Raji (cell line): ENCODE measurements around the gene ZMAT1.
A peak's percentile ranks its signal among the peaks of the same experiment; 100 is the strongest.

Source experiments
- POLR2A ChIP-seq: IDR thresholded peaks from 2 replicates; pipeline ENCODE4 v1.6.1; 2011; ENCODE audit warnings: low read depth, low read length, control low read depth; ENCODE audit not compliant: insufficient read depth

Gene ZMAT1

DNA sequence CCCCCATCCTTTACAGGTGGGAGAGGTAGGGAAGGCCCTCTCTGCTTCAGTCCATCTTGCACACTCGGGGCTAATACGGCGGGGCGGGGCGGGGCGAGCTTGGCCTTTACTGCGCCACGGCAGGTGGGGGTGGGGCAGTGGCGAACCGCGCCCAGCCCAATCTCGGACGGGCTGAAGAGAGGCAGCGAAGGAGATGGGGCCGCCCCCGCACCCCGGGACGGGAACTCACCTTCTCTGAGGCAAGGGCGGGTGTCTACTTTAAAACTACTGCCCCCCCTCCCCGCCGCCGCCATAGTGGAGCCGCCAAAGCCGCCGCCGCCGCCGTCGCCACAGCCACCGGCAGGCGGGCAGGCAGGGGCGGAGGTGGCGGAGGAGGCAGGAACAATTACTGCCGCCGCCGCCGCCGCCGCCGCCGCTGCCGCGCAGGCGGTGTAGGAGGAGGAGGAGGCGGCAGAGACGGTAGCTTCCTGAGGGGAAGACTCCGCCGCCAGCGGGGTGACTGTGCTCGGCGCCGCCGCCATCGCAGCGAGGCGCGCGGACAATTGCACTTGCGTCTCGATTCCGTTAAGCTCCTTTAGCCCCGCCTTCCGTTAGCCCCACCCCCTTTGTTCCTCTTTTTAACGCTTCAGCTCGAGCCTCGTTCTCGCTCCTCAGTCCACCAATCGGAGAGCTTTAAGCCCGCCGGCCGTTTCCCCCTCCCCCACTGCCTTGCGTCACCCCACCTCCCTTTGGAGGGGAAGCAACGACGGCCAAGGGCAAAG, at the start of gene ZMAT1:
Gene ZMAT1, minus strand, starts transcription at position 540 of the 761 bp plus-strand sequence. Its CDS starts 19 bp downstream, at position 521.
- TF ChIP-seq POLR2A: peak; percentile 74

DNA sequence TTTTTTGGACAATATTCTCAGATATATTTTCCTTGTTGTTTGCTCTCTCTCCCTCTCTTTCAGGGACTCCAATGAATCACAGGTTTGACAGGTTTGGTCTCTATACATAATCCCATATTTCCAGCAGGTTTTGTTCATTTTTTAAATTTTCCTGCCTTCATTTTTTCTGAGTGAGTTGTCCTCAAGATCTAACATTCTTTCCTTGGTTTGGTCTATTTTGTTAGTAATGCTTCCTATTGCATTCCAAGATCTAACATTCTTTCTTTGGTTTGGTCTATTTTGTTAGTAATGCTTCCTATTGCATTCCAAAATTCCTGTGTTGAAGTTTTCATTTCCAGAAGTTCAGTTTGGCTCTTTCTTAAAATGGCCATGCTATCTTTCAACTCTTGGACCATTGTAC, 45.3 kb upstream of the ZMAT1 start:
- no peak for TF ChIP-seq POLR2A

DNA sequence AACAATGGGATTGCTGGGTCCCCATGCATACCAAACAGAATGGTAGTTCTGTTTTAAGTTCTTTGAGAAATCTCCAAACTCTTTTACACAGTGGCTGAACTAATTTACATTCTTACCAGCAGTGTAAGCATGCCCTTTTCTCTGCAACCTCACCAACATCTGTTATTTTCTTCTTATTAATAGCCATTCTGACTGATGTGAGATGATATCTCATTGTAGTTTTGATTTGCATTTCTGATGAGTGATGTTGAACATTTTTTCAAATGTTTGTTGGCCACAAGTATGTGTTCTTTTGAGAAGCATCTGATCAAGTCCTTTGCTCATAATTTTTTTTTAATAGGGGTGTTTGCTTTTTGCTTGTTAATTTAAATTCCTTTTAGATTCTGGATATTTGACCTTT, 41.2 kb upstream of the ZMAT1 start:
- no peak for TF ChIP-seq POLR2A

DNA sequence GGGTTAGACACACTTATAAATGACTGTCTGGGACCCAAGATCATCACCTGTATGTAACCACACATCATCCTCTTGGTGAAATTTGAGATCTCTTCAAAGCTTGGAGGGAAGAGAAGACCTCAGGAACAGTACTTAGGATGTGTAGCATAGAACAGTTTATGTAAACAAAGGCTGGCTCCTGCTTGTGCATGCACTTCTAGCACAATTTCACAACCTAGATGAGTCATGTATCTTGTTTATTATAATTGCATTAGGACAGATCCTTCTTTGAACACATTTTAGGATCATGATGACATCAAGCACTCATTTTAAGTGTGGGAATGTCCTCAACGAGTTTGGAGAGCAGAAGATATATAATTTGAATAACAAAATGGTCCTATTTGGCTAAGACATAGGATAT, 26.3 kb upstream of the ZMAT1 start:
- TF ChIP-seq POLR2A: no peak

DNA sequence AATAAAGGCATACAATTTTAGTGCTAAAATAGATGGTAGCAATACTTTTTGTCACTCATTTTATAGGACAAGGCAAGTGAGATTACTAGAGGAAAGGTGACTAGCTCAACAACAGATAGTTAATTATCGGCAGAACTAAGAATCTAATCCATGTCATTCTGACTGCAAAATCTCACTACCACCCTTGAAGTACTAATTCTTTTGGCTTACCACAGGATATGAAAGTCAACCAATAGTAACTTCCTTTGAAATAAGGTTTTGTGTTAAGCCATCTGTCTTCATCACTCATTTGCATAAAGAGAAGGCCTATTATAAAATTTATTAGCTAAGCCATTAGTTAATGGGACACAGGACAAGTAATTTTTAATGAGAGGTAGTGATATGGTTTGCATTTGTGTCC, 25.3 kb upstream of the ZMAT1 start:
- TF ChIP-seq POLR2A: no peak

DNA sequence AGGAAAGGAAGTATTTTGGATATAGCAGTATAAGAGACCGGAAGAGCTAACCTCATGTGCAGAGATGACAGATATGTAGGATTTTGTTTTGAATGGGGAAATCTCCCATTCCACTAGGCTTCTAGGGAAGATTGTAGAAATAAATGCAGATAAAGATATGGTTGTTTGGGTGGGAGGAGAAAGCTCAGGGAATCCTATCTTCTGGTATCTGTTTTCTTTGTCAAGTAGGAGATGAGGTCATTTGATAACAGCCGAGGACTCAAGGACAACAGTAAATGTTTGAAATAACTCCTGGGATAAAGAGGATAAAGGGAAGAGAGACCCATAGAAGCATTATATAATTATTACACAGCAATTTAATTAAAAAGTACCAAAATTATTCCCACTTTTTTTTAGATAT, 24.7 kb upstream of the ZMAT1 start:
- TF ChIP-seq POLR2A: no peak

DNA sequence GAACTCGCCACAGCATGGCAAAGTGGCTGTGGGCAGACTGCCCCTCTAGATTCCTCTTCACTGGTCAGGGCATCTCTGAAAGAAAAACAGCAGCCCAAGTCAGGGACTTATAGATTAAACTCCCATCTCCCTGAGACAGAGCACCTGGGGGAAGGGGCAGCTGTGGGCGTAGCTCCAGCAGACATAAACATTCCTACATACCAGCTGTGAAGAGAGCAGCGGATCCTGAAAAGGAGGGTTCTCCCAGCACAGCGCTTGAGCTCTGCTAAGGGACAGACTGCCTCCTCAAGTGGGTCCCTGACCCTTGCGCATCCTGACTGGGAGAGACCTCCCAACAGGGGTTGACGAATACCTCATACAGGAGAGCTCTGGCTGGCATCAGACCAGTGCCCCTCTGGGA, 18.8 kb upstream of the ZMAT1 start:
- TF ChIP-seq POLR2A: no peak

DNA sequence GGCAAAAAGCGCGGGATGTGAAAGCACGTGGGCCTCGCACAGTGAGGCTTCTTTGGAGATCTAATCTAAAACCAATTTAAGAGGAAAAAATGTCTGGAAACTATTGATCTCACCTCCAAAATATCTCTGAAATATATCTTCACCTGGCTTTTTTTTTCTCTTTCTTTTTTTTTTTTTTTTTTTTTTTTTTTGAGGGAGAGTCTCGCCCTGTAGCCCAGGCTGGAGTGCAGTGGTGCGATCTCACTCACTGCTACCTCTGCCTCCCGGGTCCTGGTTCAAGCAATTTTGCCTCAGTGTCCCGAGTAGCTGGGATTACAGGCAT, 383 bp upstream of the ZMAT1 start:
- TF ChIP-seq POLR2A: no peak

DNA sequence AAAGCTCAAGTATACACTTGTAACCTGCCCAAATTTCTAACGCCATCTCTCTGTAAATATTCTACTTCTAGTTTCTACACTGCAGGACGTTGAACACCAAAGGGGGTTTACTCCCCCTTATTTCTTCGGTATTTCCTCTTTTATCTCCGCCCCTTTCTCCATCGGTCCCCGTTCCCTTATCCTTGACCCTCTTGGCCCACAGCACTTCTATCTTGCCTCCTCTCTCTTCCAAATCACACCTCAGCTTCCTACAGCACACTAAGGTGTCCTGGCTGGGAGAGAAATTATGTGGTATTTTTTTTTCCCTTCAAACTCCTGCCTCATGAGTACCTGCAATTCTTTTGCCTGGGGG, 715 bp downstream of the ZMAT1 start:
- peak; percentile 4; the same call in 1 of the 2 replicates for TF ChIP-seq POLR2A

DNA sequence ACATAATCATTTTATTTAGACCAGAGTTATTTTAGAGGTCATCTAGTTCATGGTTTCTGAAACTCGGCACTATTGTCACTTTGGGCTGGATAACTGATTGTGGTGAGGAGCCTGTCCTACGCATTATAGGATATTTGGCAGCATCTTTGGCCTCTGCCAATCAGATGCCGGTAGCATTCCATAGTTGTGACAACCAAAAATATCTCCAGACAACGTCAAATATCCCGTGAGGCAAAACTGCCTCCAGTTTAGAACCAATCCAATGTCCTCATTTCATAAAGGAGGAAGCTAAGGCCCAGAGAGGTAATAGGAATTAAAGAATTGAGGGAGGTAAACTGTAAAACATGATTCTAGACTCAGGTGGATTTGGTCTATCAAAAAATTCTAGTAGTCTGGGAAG, 6.1 kb downstream of the ZMAT1 start:
- TF ChIP-seq POLR2A: no peak

DNA sequence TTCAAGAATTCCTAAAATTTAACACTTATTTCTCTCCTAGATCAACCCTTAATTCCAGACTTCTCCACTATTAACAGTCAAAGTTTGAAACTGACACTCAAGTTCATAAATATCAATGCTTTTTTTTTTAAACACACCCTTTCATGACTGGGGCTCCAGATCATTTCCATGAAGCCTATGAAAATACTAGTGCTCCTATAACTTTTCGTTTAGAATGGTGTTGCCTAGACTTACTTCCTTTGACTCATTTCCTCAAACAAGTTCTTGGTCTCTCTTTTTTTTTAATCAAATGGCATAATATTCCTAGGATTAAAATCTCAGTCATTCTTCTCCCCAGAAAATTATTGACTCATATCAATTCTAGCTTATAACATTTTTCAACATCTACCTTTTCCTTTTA, 13.1 kb downstream of the ZMAT1 start:
- no peak for TF ChIP-seq POLR2A

DNA sequence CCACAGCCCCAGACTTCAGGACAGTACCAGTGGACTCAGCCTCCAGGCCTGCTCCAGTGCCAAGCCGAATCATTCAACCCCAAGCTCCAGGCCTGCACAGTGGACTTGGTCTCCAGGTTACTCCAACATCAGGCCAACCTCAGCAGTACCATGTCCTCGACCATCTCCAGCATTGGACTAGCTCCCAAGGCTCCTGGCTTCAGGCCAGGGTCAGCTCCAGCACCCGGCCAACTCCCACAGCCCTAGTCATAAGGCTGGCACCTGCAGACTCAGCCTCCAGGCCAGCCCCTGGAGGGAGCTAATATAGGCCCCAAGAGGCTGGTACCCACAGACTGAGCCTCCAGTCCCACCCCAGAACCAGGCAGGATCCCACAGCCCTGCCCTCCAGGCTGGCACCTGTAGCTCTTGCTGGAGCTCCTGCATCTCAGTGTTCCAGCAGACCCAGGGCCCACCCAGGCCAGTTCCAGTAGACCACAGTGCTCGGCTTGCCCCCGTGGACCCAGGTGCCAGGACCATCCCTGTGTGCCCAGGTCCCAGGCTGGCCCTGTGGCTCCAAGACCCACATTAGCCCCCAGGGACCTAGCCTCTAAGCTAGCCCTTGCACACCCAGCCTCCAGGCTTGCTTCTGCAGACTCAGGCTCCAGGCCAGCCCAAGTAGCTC, 25.6 kb downstream of the ZMAT1 start:
- TF ChIP-seq POLR2A: no peak

DNA sequence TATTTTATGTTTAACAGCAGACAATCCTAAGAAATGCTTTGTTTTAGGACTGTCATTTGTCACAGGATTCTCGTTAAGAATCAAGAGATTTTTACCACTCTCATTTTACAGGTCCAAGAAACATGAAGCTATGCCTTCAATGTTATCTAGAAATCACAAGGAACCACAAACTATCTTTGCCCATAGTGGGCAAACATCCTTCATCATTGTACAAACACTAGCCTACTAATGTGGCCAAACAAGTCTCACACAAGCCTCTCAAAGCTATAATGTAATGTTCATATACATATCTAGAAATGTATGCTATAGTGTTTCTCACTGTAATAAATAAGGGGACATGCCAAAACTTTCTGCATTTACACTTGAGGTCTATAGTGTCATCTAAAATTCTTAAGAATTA, 26.8 kb downstream of the ZMAT1 start:
- no peak for TF ChIP-seq POLR2A
